Loucy (cell line): ENCODE data around the gene SYT1.

ENCODE experiments used
- EZH2phosphoT487 ChIP-seq: fragments of 200-600 bp; IDR thresholded peaks from 2 replicates; pipeline ENCODE4 v1.6.1; 2018; ENCODE audit warnings: antibody characterized with exemption, mild to moderate bottlenecking, moderate library complexity, borderline replicate concordance
- TF ChIP-seq, protein P1 (sequence below): fragments of 200-600 bp; sonication (generic); conservative IDR thresholded peaks from 2 replicates; pipeline ENCODE4 v1.5.1; 2014; ENCODE audit warnings: mild to moderate bottlenecking, antibody characterized with exemption, low read length

DNA sequence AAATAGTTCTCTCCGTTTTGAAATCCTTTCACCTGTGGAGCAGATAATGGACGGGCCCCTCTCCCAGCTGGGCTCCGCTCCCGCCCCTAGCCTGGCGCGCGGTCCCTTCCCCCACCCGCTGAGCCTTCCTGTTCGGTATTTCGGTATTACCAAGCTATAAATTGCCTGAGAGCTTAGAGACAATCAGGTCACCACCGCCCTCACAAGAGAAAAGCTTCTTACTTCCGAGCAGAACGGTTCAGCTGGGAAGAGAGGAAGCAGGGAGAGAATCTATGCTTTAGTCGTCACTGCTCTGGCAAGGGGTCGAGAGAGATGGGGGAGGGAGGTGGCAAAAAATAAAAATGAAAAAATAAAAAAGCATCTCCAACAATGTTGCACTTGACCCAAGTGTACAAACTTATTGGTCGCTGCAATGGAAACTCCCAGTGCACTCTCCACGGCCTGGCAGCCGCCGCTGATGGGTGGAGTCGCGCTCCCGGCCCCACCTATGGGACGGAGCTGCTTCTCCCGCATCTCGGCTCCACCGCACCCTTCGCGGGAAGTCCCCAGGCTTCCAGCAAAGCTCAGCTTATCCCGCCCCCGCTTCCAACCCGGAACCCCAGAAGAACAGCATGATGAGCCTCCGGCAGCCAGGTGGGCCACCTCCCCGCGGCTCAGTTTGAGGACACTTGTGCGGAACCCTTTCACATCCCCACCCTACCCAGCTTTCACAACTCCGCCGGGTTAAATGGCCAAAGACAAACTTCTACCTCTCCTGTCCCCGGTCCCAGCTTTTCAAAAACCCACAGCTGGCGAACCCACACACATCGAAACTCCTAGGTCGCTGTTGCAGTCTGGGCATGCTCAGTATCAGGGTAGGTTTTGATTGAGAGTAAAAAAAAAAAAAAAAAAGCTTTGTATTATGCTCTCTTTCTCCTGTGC lies 832 bp upstream of the SYT1 start:
- TF ChIP-seq, protein P1, sequence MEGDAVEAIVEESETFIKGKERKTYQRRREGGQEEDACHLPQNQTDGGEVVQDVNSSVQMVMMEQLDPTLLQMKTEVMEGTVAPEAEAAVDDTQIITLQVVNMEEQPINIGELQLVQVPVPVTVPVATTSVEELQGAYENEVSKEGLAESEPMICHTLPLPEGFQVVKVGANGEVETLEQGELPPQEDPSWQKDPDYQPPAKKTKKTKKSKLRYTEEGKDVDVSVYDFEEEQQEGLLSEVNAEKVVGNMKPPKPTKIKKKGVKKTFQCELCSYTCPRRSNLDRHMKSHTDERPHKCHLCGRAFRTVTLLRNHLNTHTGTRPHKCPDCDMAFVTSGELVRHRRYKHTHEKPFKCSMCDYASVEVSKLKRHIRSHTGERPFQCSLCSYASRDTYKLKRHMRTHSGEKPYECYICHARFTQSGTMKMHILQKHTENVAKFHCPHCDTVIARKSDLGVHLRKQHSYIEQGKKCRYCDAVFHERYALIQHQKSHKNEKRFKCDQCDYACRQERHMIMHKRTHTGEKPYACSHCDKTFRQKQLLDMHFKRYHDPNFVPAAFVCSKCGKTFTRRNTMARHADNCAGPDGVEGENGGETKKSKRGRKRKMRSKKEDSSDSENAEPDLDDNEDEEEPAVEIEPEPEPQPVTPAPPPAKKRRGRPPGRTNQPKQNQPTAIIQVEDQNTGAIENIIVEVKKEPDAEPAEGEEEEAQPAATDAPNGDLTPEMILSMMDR: no peak
- TF ChIP-seq EZH2phosphoT487: no peak
